GM12891 (cell line): ENCODE measurements around the gene RNF133.

ENCODE experiments used
- PAX5 ChIP-seq: IDR thresholded peaks from 2 replicates; pipeline ENCODE4 v1.6.1; 2011; ENCODE audit warnings: low read length, moderate library complexity, mild to moderate bottlenecking; ENCODE audit not compliant: insufficient read depth, severe bottlenecking
- POLR2A ChIP-seq: IDR thresholded peaks from 2 replicates; pipeline ENCODE4 v1.6.1; 2011; ENCODE audit warnings: low read depth, low read length, control low read depth
- POLR2AphosphoS5 ChIP-seq: IDR thresholded peaks from 2 replicates; pipeline ENCODE4 v1.6.1; 2011; ENCODE audit warnings: low read depth, low read length, control low read depth
- POU2F2 ChIP-seq: IDR thresholded peaks from 2 replicates; pipeline ENCODE4 v1.6.1; 2011; ENCODE audit warnings: low read depth, mild to moderate bottlenecking, control low read depth, low read length, moderate library complexity

DNA sequence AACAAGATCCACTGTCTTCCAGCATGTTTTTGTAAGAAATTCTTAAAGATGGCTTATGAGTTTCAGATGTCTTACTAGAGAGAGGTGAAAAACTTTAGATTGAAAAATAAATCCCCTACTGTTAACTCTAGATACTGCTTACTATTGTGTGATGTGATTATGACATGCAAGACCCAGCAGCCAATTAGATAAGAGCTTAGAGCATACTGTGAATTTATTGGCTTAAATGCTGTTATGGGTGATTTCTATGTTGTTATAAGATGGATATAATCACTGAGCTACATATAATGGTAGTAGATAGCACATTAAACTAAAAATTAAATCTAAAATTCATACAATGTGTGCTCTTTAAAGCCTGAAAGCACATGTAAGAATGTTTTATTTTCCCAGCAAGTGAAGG, at the start of gene RNF133:
- TF ChIP-seq POLR2AphosphoS5 (no peak), POLR2A (no peak), PAX5 (no peak), POU2F2 (no peak)
